WTC11 (cell line): Measurements from ENCODE around the gene CPNE6. TPM values are rescaled to one million over a fixed set of nuclear protein-coding genes. Genes with fewer than 3 reads are reported as not detected.

Experiments
- ATAC-seq: fragments of 200-7000 bp; cut with Tn5 transposase; 2 replicates; pipeline ENCODE4 v1.10.0; 2021; ENCODE audit warnings: mild to moderate bottlenecking, moderate library complexity
- CTCF ChIA-PET: fragments of 300-600 bp; sonication (Branson Sonifier 250); formaldehyde crosslinking; loops from one replicate; lab custom pipeline; 2021; ENCODE audit warnings: antibody characterized with exemption; lab: Charles Lee
- POLR2A ChIA-PET: fragments of 350-600 bp; sonication (Branson Sonifier 250); formaldehyde crosslinking; loops from one replicate; lab custom pipeline; 2021; ENCODE audit warnings: antibody characterized with exemption; lab: Charles Lee
- DNase-seq: peaks from one replicate; pipeline ENCODE4 v3.0.0; 2021; ENCODE audit warnings: low spot score
- H3K27ac Mint-ChIP-seq: 2 replicates; pipeline ENCODE4 v1.8.0; 2021; ENCODE audit warnings: mixed read lengths
- H3K27me3 Mint-ChIP-seq: 2 replicates; pipeline ENCODE4 v1.8.0; 2021; ENCODE audit warnings: low read depth, mild to moderate bottlenecking, moderate library complexity, mixed read lengths
- H3K36me3 Mint-ChIP-seq: 2 replicates; pipeline ENCODE4 v1.8.0; 2021; ENCODE audit warnings: mixed read lengths
- H3K4me1 Mint-ChIP-seq: 2 replicates; pipeline ENCODE4 v1.8.0; 2022; ENCODE audit warnings: mixed read lengths
- H3K4me3 Mint-ChIP-seq: 2 replicates; pipeline ENCODE4 v1.8.0; 2021; ENCODE audit warnings: mild to moderate bottlenecking, moderate library complexity, mixed read lengths
- H3K9me3 Mint-ChIP-seq: 2 replicates; pipeline ENCODE4 v1.8.0; 2021; ENCODE audit warnings: mixed read lengths
- ARID4B ChIP-seq: sonication (generic); formaldehyde crosslinking; IDR thresholded peaks from 2 replicates; pipeline ENCODE4 v1.8.0; 2023; ENCODE audit warnings: missing genetic modification reagents, mild to moderate bottlenecking, borderline replicate concordance
- ATF3 ChIP-seq: sonication (generic); formaldehyde crosslinking; conservative IDR thresholded peaks from 2 replicates; pipeline ENCODE4 v1.8.1; 2022; ENCODE audit warnings: mild to moderate bottlenecking, missing genetic modification reagents
- ERG ChIP-seq: fragments of 250-450 bp; sonication (Bioruptor Pico); IDR thresholded peaks from 2 replicates; pipeline ENCODE4 v1.8.0; 2021; ENCODE audit warnings: mild to moderate bottlenecking
- ESRRA ChIP-seq: sonication (generic); formaldehyde crosslinking; IDR thresholded peaks from 2 replicates; pipeline ENCODE4 v1.8.1; 2022; ENCODE audit warnings: mild to moderate bottlenecking, missing genetic modification reagents, borderline replicate concordance
- GABPB1 ChIP-seq: sonication (generic); formaldehyde crosslinking; IDR thresholded peaks from 2 replicates; pipeline ENCODE4 v1.8.1; 2023; ENCODE audit warnings: mild to moderate bottlenecking, missing genetic modification reagents
- HMGXB4 ChIP-seq: sonication (generic); formaldehyde crosslinking; IDR thresholded peaks from 2 replicates; pipeline ENCODE4 v1.8.1; 2023; ENCODE audit warnings: mild to moderate bottlenecking, moderate library complexity, missing genetic modification reagents
- IRF1 ChIP-seq: sonication (generic); formaldehyde crosslinking; IDR thresholded peaks from 2 replicates; pipeline ENCODE4 v1.8.0; 2023; ENCODE audit warnings: missing genetic modification reagents
- JAZF1 ChIP-seq: fragments of 250-450 bp; sonication (Bioruptor Pico); IDR thresholded peaks from 2 replicates; pipeline ENCODE4 v1.9.0; 2021; ENCODE audit warnings: moderate library complexity, mild to moderate bottlenecking, inconsistent platforms
- MXD4 ChIP-seq: fragments of 250-450 bp; sonication (Bioruptor Pico); IDR thresholded peaks from 2 replicates; pipeline ENCODE4 v1.8.0; 2021; ENCODE audit warnings: mild to moderate bottlenecking, moderate library complexity, borderline replicate concordance
- MYBL2 ChIP-seq: sonication (generic); formaldehyde crosslinking; IDR thresholded peaks from 2 replicates; pipeline ENCODE4 v1.8.1; 2023; ENCODE audit warnings: mild to moderate bottlenecking, moderate library complexity, missing genetic modification reagents
- NR3C1 ChIP-seq: sonication (generic); formaldehyde crosslinking; conservative IDR thresholded peaks from 2 replicates; pipeline ENCODE4 v1.8.1; 2023; ENCODE audit warnings: low read depth, mild to moderate bottlenecking, missing genetic modification reagents
- PREB ChIP-seq: sonication (generic); formaldehyde crosslinking; IDR thresholded peaks from 2 replicates; pipeline ENCODE4 v1.8.1; 2022; ENCODE audit warnings: mild to moderate bottlenecking, missing genetic modification reagents, moderate library complexity, borderline replicate concordance
- SMAD3 ChIP-seq: sonication (generic); formaldehyde crosslinking; IDR thresholded peaks from 2 replicates; pipeline ENCODE4 v1.8.0; 2022; ENCODE audit warnings: missing genetic modification reagents, mild to moderate bottlenecking, borderline replicate concordance
- TP53 ChIP-seq: sonication (generic); formaldehyde crosslinking; IDR thresholded peaks from 2 replicates; pipeline ENCODE4 v1.8.1; 2023; ENCODE audit warnings: mild to moderate bottlenecking, missing genetic modification reagents
- USF1 ChIP-seq: sonication (generic); formaldehyde crosslinking; IDR thresholded peaks from 2 replicates; pipeline ENCODE4 v1.8.0; 2022; ENCODE audit warnings: mild to moderate bottlenecking, missing genetic modification reagents
- USF2 ChIP-seq: sonication (generic); formaldehyde crosslinking; IDR thresholded peaks from 2 replicates; pipeline ENCODE4 v1.8.1; 2023; ENCODE audit warnings: mild to moderate bottlenecking, missing genetic modification reagents, moderate library complexity
- ZBTB43 ChIP-seq: sonication (generic); formaldehyde crosslinking; IDR thresholded peaks from 2 replicates; pipeline ENCODE4 v1.8.1; 2023; ENCODE audit warnings: mild to moderate bottlenecking, missing genetic modification reagents
- ZNF232 ChIP-seq: sonication (generic); formaldehyde crosslinking; IDR thresholded peaks from 2 replicates; pipeline ENCODE4 v1.8.0; 2022; ENCODE audit warnings: mild to moderate bottlenecking, missing genetic modification reagents
- ZNF512 ChIP-seq: sonication (generic); formaldehyde crosslinking; IDR thresholded peaks from 2 replicates; pipeline ENCODE4 v1.8.1; 2022; ENCODE audit warnings: missing genetic modification reagents, borderline replicate concordance
- total RNA-seq: library from RNA; stranded (reverse); gene quantifications from 3 replicates; pipeline ENCODE4 v1.2.3, GENCODE V29; 2021

Gene CPNE6
- total RNA-seq, 1 experiment from 2014 or later: not detected

GRCh38 chr14:24059841-24060388, 11.4 kb upstream of the CPNE6 start:
- no peak overlapping the region for H3K4me3 Mint-ChIP-seq
- no peak overlapping the region for H3K27ac Mint-ChIP-seq
- peaks cover 6% of the 10 kb centered on the region for H3K4me1 Mint-ChIP-seq
- H3K9me3 Mint-ChIP-seq: no peaks in the 10 kb centered on the region
- no peak for DNase-seq
- ChIA-PET POLR2A (interaction anchor here (1.7 to 3.6 kb wide), 2 partner anchors 34 to 49 kb away, joined by 6 to 38 read pairs; partner anchors contain the start of gene PCK2), CTCF (interaction anchor here (1.2 to 2.7 kb wide), 2 partner anchors 31 to 34 kb away, joined by 3 to 13 read pairs; partner anchors contain the start of gene PCK2)
- H3K27me3 Mint-ChIP-seq: no peaks in the 10 kb centered on the region
- no peaks in the 10 kb centered on the region for H3K36me3 Mint-ChIP-seq
- no peak for ATAC-seq
- TF ChIP-seq USF2 (CRISPR knock-in tag) (no peak), ZBTB43 (CRISPR knock-in tag) (no peak), NR3C1 (no peak), ZNF512 (CRISPR knock-in tag) (no peak), MXD4 (CRISPR knock-in tag) (no peak), GABPB1 (CRISPR knock-in tag) (no peak)
- TF ChIP-seq, all 79 proteins: peak for 0

GRCh38 chr14:24060443-24060842, 10.9 kb upstream of the CPNE6 start:
- no peaks in the 10 kb centered on the region for H3K27me3 Mint-ChIP-seq
- H3K9me3 Mint-ChIP-seq: no peaks in the 10 kb centered on the region
- CTCF ChIA-PET: interaction anchor here (1.2 to 6.0 kb wide), 3 partner anchors 30 to 48 kb away, joined by 3 to 27 read pairs (median 13); partner anchors contain the start of gene PCK2
- DNase-seq: no peak
- POLR2A ChIA-PET: interaction anchor here (1.9 kb wide), 1 partner anchor 8 kb away, joined by 4 read pairs; the partner anchor contains the start of gene CARMIL3
- peaks cover 6% of the 10 kb centered on the region for H3K4me1 Mint-ChIP-seq
- H3K27ac Mint-ChIP-seq: no peak overlapping the region
- H3K36me3 Mint-ChIP-seq: no peaks in the 10 kb centered on the region
- no peak overlapping the region for H3K4me3 Mint-ChIP-seq
- no peak for ATAC-seq
- no peak for TF ChIP-seq GABPB1 (CRISPR knock-in tag)
- TF ChIP-seq SMAD3 (CRISPR knock-in tag): no peak
- TF ChIP-seq ATF3: no peak
- no peak for TF ChIP-seq ARID4B (CRISPR knock-in tag)
- TF ChIP-seq TP53: no peak
- no peak for TF ChIP-seq JAZF1 (CRISPR knock-in tag)
- TF ChIP-seq HMGXB4: no peak
- no peak for TF ChIP-seq USF1
- TF ChIP-seq IRF1: no peak
- no peak for TF ChIP-seq ZNF232 (CRISPR knock-in tag)
- TF ChIP-seq MYBL2 (CRISPR knock-in tag): no peak
- TF ChIP-seq ESRRA (CRISPR knock-in tag): no peak
- no peak for TF ChIP-seq PREB (CRISPR knock-in tag)
- TF ChIP-seq ERG (CRISPR knock-in tag): no peak
